ENCODE measurements around the gene LRRK1.

LRRK1 gene

DNA sequence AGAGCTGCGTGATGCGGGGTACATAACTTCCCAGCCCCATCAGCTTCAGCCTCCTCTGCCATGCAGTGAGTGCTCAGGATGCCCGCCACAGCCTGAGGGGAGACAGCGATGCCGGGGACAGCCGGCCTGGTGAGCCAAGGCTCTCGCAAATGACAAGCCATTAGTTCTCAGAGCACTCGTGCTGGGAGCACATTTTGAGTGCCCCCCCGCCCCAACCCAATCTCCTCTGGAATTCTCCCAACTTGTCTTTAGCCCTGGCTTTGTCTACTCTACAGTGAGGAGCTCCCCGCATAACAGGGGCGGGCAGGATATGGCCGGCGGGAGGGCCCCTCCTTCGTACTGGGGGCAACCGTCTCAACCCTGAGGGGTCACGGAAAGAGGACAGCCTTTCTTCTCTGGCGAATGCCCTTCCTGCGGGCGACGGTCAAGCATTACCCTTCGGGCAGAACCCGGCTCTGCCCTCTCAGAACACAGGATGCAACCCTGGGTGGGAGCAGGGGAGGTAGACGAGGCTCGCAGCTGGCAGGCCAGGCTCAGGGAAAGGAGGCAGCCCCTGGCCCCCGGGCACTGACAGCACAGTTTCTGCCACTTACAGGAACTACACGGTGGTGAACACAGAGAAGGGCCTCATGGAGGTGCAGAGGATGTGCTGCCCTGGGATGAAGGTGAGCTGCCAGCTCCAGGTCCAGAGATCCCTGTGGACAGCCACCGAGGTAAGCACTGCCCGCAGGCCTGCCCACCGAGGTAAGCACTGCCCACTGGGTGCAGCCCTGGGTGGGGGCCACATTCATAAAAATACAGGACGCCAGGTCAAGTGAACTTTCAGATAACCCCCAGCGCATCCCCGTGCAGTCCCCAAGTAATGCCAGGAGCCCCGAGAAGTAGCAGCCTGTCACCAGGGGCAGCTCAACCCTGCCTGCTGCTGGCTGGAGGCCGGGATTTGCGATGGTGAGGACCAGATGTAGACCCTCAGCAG, 141.7 kb downstream of the LRRK1 start:
- peaks cover 5% of the 10 kb centered on the region; the same call in 1 of the 2 replicates for H3K27me3 ChIP-seq (ENCODE audit: insufficient read depth, low read length)
- H3K27ac ChIP-seq (ENCODE audit: low read length), result no peak overlapping the region
- H3K9me3 ChIP-seq (ENCODE audit: insufficient read depth, low read depth, low read length), result no peaks in the 10 kb centered on the region
- peaks cover 19% of the 10 kb centered on the region for H3K4me1 ChIP-seq (ENCODE audit: insufficient read depth, low read length)
- no peaks in the 10 kb centered on the region for H3K36me3 ChIP-seq (ENCODE audit: insufficient read depth, low read depth, low read length)
- no peak overlapping the region for H3K9ac ChIP-seq (ENCODE audit: low read depth, low read length)
- no peak overlapping the region for H3K4me3 ChIP-seq (ENCODE audit: low read length)

- H3K36me3 ChIP-seq (ENCODE audit: insufficient read depth, low read depth, low read length), result no peaks in the 10 kb centered on the region
- H3K27me3 ChIP-seq (ENCODE audit: insufficient read depth, low read length), result peaks cover 5% of the 10 kb centered on the region; the same call in 1 of the 2 replicates
- H3K9ac ChIP-seq (ENCODE audit: low read depth, low read length), result no peak overlapping the region
- no peaks in the 10 kb centered on the region for H3K9me3 ChIP-seq (ENCODE audit: insufficient read depth, low read depth, low read length)
- no peak overlapping the region for H3K27ac ChIP-seq (ENCODE audit: low read length)
- no peak overlapping the region for H3K4me3 ChIP-seq (ENCODE audit: low read length)
- peaks cover 19% of the 10 kb centered on the region for H3K4me1 ChIP-seq (ENCODE audit: insufficient read depth, low read length)
Observed at GRCh38 chr15:101062063-101062462, 142.9 kb downstream of the LRRK1 start.

- Histone ChIP-seq H3K4me3 (ENCODE audit: low read length) (0 out of 2 replicates have a peak overlapping the region, but pooled peaks have one; percentile 3), H3K4me1 (ENCODE audit: insufficient read depth, low read length) (peaks cover 22% of the 10 kb centered on the region), H3K27me3 (ENCODE audit: insufficient read depth, low read length) (peaks cover 5% of the 10 kb centered on the region; the same call in 1 of the 2 replicates), H3K36me3 (ENCODE audit: insufficient read depth, low read depth, low read length) (no peaks in the 10 kb centered on the region), H3K9me3 (ENCODE audit: insufficient read depth, low read depth, low read length) (no peaks in the 10 kb centered on the region), H3K27ac (ENCODE audit: low read length) (no peak overlapping the region), H3K9ac (ENCODE audit: low read depth, low read length) (peak overlapping the region; percentile 27; the same call in 1 of the 2 replicates)
Observed at GRCh38 chr15:101062471-101063171, 143.5 kb downstream of the LRRK1 start.

- Histone ChIP-seq H3K4me3 (ENCODE audit: low read length) (0 out of 2 replicates have a peak overlapping the region, but pooled peaks have one; percentile 3), H3K27ac (ENCODE audit: low read length) (no peak overlapping the region), H3K4me1 (ENCODE audit: insufficient read depth, low read length) (peaks cover 28% of the 10 kb centered on the region), H3K9ac (ENCODE audit: low read depth, low read length) (peak overlapping the region; percentile 27; the same call in 1 of the 2 replicates), H3K27me3 (ENCODE audit: insufficient read depth, low read length) (peaks cover 5% of the 10 kb centered on the region; the same call in 1 of the 2 replicates), H3K36me3 (ENCODE audit: insufficient read depth, low read depth, low read length) (no peaks in the 10 kb centered on the region), H3K9me3 (ENCODE audit: insufficient read depth, low read depth, low read length) (no peaks in the 10 kb centered on the region)
Observed at GRCh38 chr15:101063212-101063611, 144.1 kb downstream of the LRRK1 start.

- H3K4me1 ChIP-seq (ENCODE audit: insufficient read depth, low read length), result peaks cover 34% of the 10 kb centered on the region
- H3K27ac ChIP-seq (ENCODE audit: low read length), result no peak overlapping the region
- H3K4me3 ChIP-seq (ENCODE audit: low read length), result no peak overlapping the region
- H3K27me3 ChIP-seq (ENCODE audit: insufficient read depth, low read length), result peaks cover 5% of the 10 kb centered on the region; the same call in 1 of the 2 replicates
- no peaks in the 10 kb centered on the region for H3K9me3 ChIP-seq (ENCODE audit: insufficient read depth, low read depth, low read length)
- no peak overlapping the region for H3K9ac ChIP-seq (ENCODE audit: low read depth, low read length)
- no peaks in the 10 kb centered on the region for H3K36me3 ChIP-seq (ENCODE audit: insufficient read depth, low read depth, low read length)
Observed at GRCh38 chr15:101063891-101064794, 145.0 kb downstream of the LRRK1 start.

GRCh38 chr15:101064795-101065569, 145.8 kb downstream of the LRRK1 start:
- no peaks in the 10 kb centered on the region for H3K9me3 ChIP-seq (ENCODE audit: insufficient read depth, low read depth, low read length)
- peaks cover 5% of the 10 kb centered on the region; the same call in 1 of the 2 replicates for H3K27me3 ChIP-seq (ENCODE audit: insufficient read depth, low read length)
- H3K4me1 ChIP-seq (ENCODE audit: insufficient read depth, low read length), result peaks cover 40% of the 10 kb centered on the region
- no peak overlapping the region for H3K4me3 ChIP-seq (ENCODE audit: low read length)
- no peak overlapping the region for H3K9ac ChIP-seq (ENCODE audit: low read depth, low read length)
- H3K36me3 ChIP-seq (ENCODE audit: insufficient read depth, low read depth, low read length), result no peaks in the 10 kb centered on the region
- no peak overlapping the region for H3K27ac ChIP-seq (ENCODE audit: low read length)

DNA sequence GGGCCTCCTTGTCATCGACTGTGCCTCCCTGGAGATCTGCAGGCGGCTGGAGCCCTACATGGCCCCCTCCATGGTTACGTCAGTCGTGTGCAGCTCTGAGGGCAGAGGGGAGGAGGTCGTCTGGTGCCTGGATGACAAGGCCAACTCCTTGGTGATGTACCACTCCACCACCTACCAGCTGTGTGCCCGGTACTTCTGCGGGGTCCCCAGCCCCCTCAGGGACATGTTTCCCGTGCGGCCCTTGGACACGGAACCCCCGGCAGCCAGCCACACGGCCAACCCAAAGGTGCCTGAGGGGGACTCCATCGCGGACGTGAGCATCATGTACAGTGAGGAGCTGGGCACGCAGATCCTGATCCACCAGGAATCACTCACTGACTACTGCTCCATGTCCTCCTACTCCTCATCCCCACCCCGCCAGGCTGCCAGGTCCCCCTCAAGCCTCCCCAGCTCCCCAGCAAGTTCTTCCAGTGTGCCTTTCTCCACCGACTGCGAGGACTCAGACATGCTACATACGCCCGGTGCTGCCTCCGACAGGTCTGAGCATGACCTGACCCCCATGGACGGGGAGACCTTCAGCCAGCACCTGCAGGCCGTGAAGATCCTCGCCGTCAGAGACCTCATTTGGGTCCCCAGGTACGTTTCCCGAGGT, 146.5 kb downstream of the LRRK1 start:
- Histone ChIP-seq H3K4me1 (ENCODE audit: insufficient read depth, low read length) (peaks cover 48% of the 10 kb centered on the region), H3K36me3 (ENCODE audit: insufficient read depth, low read depth, low read length) (no peaks in the 10 kb centered on the region), H3K9ac (ENCODE audit: low read depth, low read length) (no peak overlapping the region), H3K27ac (ENCODE audit: low read length) (no peak overlapping the region), H3K9me3 (ENCODE audit: insufficient read depth, low read depth, low read length) (no peaks in the 10 kb centered on the region), H3K4me3 (ENCODE audit: low read length) (no peak overlapping the region), H3K27me3 (ENCODE audit: insufficient read depth, low read length) (peaks cover 5% of the 10 kb centered on the region; the same call in 1 of the 2 replicates)

DNA sequence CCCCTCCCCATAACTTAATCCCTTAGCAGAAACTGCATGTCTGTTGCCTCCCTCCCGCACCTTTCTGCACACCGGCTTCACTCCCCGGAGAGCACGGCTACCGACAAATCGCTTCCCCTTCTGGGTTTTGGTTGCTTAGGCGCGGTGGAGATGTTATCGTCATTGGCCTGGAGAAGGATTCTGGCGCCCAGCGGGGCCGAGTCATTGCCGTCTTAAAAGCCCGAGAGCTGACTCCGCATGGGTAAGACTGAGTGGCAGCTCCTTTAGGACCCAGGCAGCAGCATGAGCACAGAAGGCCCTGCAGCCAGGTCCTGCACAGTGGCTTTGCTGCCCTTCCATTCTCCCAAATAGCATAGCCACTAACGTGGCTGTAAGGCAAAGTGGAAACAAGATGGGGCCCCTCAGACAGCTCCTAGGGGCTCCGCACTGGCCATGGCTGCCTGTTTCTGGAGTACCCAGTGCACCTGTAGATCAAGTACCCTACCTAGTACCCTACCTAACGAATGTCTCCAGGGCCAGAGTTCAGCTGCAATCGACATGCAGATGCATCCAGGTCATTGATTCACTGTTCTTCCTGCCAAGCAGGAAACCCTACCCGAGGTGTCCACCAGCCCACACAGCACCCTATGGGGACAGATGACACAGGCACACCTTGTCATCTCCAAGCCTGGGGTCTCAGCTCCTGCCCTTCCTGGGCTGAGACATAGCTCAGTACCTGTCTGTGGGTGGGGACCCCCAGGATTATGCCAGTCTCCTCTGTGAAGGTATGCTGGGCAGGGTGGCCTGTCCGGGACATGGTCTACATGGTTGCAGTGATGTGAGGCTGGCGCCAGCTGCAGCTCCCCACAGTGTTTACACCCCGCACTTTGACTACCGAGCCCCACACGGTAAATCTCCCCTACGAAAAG, 147.6 kb downstream of the LRRK1 start:
- Histone ChIP-seq H3K9ac (ENCODE audit: low read depth, low read length) (no peak overlapping the region; the same call in 1 of the 2 replicates), H3K36me3 (ENCODE audit: insufficient read depth, low read depth, low read length) (no peaks in the 10 kb centered on the region), H3K27ac (ENCODE audit: low read length) (peak overlapping the region; percentile 99), H3K4me3 (ENCODE audit: low read length) (no peak overlapping the region), H3K9me3 (ENCODE audit: insufficient read depth, low read depth, low read length) (no peaks in the 10 kb centered on the region), H3K4me1 (ENCODE audit: insufficient read depth, low read length) (peaks cover 52% of the 10 kb centered on the region), H3K27me3 (ENCODE audit: insufficient read depth, low read length) (peaks cover 5% of the 10 kb centered on the region; the same call in 1 of the 2 replicates)

- no peaks in the 10 kb centered on the region for H3K36me3 ChIP-seq (ENCODE audit: insufficient read depth, low read depth, low read length)
- peaks cover 46% of the 10 kb centered on the region for H3K4me1 ChIP-seq (ENCODE audit: insufficient read depth, low read length)
- H3K27ac ChIP-seq (ENCODE audit: low read length), result peak overlapping the region; percentile 99
- H3K9ac ChIP-seq (ENCODE audit: low read depth, low read length), result peak overlapping the region; percentile 92
- H3K4me3 ChIP-seq (ENCODE audit: low read length), result peak overlapping the region; percentile 55; the same call in 1 of the 2 replicates
- no peaks in the 10 kb centered on the region for H3K9me3 ChIP-seq (ENCODE audit: insufficient read depth, low read depth, low read length)
- H3K27me3 ChIP-seq (ENCODE audit: insufficient read depth, low read length), result no peaks in the 10 kb centered on the region
Observed at GRCh38 chr15:101067660-101068522, 148.7 kb downstream of the LRRK1 start.
